NCI-H1930 (cell line): ENCODE data around the gene ABCD1.

Experiments
- DNase-seq, 2 experiments: peaks; one replicate each; lab custom pipeline; 2025; lab: John Stamatoyannopoulos, UW

The ABCD1 gene

GRCh38 chrX:153791104-153791852, 66.6 kb downstream of the ABCD1 start:
- DNase-seq = no peak

- no peak for DNase-seq
Observed at GRCh38 chrX:153792368-153792767, 67.7 kb downstream of the ABCD1 start.

- no peak for DNase-seq
Observed at GRCh38 chrX:153793291-153793690, 68.6 kb downstream of the ABCD1 start.
